ENCODE results near the gene METTL24.

- TF ChIP-seq CTCF (IDR thresholded peaks at IDR 0.05): no peak
- TF ChIP-seq POLR2A (IDR thresholded peaks at IDR 0.05; ENCODE audit: low read depth): no peak
Measured at GRCh38 chr6:110341067-110341466, 17.1 kb downstream of the METTL24 start.

All from esophagus muscularis mucosa (tissue), 3 donors.